Stomach (tissue), 4 donors: Measurements from ENCODE around the gene CRACR2A.

Experiments
- EP300 ChIP-seq: sonication (generic); formaldehyde crosslinking; IDR thresholded peaks from one replicate; pipeline ENCODE4 v1.6.1; 2017; ENCODE audit warnings: antibody characterized with exemption
- POLR2A ChIP-seq, 4 donors: fragments of 450-650 bp; IDR thresholded peaks; one replicate each; pipeline ENCODE4 v1.6.1; 2016; ENCODE audit warnings: antibody characterized with exemption in 4 of 4, control low read depth in 2 of 4, mild to moderate bottlenecking in 1 of 4, moderate library complexity in 1 of 4
- TF ChIP-seq, protein P1 (sequence below), 7 experiments: fragments of 450-650 bp in 4 of 7; fragments of 200-600 bp in 3 of 7; sonication (generic) in 3 of 7; IDR thresholded peaks; one replicate each; pipeline ENCODE4 v1.5.1; 2016 to 2019; ENCODE audit warnings: antibody characterized with exemption in 7 of 7, control low read depth in 2 of 7, mild to moderate bottlenecking in 1 of 7

DNA sequence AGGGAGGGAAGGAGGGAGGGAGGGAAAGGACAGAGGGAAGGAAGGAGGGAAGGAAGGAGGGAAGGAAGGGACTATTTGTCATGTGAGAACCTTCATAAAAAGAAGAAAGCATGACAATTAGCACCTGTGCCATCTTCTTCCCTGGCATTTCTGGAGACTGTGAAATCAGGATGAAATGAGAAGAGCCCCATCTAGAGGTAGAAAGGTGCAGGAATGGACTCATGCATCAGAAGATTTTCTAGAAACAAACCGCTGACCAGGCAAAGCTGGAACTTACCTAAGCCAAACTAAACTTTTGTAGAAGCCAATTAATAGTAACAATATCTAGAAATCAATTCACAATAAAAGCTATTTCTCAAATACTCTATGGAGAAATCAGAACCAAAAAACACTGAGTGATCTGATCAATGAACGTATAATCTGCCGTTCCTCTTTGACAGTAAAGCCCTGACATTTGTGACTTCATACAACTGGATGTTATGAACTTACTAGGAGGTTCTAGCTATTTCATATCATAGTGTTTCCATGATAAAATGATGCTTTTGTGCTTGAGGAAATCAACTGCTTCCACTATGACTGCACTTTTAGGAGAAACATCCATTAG, 24.4 kb upstream of the CRACR2A start:
- TF ChIP-seq, protein P1, sequence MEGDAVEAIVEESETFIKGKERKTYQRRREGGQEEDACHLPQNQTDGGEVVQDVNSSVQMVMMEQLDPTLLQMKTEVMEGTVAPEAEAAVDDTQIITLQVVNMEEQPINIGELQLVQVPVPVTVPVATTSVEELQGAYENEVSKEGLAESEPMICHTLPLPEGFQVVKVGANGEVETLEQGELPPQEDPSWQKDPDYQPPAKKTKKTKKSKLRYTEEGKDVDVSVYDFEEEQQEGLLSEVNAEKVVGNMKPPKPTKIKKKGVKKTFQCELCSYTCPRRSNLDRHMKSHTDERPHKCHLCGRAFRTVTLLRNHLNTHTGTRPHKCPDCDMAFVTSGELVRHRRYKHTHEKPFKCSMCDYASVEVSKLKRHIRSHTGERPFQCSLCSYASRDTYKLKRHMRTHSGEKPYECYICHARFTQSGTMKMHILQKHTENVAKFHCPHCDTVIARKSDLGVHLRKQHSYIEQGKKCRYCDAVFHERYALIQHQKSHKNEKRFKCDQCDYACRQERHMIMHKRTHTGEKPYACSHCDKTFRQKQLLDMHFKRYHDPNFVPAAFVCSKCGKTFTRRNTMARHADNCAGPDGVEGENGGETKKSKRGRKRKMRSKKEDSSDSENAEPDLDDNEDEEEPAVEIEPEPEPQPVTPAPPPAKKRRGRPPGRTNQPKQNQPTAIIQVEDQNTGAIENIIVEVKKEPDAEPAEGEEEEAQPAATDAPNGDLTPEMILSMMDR (IDR thresholded peaks at IDR 0.05), result peak in 5 of 7 experiments; percentile 19 to 67 (median 62)
- TF ChIP-seq POLR2A (IDR thresholded peaks at IDR 0.05) (no peak), EP300 (no peak)
